ENCODE data around the gene MYRIP.

DNA sequence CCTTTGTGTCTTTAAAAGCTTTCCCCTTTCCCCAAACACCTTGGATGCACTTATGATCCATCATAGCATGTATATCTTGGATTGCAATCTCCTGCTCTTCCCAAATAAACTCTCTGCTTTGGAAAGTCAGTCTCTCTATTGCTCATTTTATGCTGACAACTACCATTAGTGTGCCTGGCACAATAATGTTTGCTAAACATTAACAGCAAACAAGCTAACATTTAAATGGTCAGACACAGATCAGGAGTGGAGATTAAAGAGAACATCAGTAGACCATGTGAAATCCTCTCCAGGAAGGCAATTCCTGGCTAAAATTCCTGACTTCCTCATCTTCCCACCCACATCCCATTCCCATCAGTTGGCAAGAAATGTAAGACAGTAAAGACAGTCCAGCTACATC is 455.8 kb downstream of the MYRIP start:
- TF ChIP-seq, protein P1, sequence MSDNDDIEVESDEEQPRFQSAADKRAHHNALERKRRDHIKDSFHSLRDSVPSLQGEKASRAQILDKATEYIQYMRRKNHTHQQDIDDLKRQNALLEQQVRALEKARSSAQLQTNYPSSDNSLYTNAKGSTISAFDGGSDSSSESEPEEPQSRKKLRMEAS (IDR thresholded peaks at IDR 0.05; ENCODE audit: low read depth, low read length) = no peak
- no peak for TF ChIP-seq POLR2A (IDR thresholded peaks at IDR 0.05; ENCODE audit: extremely low read depth, insufficient read length)
- TF ChIP-seq, protein P2, sequence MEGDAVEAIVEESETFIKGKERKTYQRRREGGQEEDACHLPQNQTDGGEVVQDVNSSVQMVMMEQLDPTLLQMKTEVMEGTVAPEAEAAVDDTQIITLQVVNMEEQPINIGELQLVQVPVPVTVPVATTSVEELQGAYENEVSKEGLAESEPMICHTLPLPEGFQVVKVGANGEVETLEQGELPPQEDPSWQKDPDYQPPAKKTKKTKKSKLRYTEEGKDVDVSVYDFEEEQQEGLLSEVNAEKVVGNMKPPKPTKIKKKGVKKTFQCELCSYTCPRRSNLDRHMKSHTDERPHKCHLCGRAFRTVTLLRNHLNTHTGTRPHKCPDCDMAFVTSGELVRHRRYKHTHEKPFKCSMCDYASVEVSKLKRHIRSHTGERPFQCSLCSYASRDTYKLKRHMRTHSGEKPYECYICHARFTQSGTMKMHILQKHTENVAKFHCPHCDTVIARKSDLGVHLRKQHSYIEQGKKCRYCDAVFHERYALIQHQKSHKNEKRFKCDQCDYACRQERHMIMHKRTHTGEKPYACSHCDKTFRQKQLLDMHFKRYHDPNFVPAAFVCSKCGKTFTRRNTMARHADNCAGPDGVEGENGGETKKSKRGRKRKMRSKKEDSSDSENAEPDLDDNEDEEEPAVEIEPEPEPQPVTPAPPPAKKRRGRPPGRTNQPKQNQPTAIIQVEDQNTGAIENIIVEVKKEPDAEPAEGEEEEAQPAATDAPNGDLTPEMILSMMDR (IDR thresholded peaks at IDR 0.05; ENCODE audit: low read depth, low read length) = no peak
- no peak for TF ChIP-seq MYC (IDR thresholded peaks at IDR 0.05; ENCODE audit: low read depth, low read length)
